ENCODE data around the gene INSRR. TPM values are rescaled to one million over a fixed set of nuclear protein-coding genes. Genes with fewer than 3 reads are reported as not detected.

INSRR gene
- total RNA-seq, 4 donors from 2014 or later, result not detected

DNA sequence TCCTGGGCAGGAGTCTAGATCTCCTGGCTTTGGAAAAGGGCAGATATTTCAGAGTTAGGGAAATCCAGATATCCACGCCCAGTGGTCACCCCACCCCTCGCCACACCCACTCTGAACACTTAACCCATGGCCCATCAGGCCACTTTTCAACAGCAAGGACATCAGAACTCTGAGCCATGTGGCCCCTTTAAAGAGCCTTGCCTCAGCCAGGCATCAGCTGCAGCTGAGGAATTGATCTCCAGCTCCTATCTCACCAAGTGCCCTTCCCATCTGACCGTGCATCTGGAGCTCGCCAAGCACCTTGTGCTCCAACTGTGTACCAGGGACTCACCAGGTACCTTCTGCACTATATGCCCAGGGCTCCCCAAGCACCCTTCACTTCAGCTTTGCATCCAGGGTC is 22.0 kb downstream of the INSRR start:
- TF ChIP-seq, protein P1, sequence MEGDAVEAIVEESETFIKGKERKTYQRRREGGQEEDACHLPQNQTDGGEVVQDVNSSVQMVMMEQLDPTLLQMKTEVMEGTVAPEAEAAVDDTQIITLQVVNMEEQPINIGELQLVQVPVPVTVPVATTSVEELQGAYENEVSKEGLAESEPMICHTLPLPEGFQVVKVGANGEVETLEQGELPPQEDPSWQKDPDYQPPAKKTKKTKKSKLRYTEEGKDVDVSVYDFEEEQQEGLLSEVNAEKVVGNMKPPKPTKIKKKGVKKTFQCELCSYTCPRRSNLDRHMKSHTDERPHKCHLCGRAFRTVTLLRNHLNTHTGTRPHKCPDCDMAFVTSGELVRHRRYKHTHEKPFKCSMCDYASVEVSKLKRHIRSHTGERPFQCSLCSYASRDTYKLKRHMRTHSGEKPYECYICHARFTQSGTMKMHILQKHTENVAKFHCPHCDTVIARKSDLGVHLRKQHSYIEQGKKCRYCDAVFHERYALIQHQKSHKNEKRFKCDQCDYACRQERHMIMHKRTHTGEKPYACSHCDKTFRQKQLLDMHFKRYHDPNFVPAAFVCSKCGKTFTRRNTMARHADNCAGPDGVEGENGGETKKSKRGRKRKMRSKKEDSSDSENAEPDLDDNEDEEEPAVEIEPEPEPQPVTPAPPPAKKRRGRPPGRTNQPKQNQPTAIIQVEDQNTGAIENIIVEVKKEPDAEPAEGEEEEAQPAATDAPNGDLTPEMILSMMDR (IDR thresholded peaks at IDR 0.05; ENCODE audit: low read depth), result no peak

DNA sequence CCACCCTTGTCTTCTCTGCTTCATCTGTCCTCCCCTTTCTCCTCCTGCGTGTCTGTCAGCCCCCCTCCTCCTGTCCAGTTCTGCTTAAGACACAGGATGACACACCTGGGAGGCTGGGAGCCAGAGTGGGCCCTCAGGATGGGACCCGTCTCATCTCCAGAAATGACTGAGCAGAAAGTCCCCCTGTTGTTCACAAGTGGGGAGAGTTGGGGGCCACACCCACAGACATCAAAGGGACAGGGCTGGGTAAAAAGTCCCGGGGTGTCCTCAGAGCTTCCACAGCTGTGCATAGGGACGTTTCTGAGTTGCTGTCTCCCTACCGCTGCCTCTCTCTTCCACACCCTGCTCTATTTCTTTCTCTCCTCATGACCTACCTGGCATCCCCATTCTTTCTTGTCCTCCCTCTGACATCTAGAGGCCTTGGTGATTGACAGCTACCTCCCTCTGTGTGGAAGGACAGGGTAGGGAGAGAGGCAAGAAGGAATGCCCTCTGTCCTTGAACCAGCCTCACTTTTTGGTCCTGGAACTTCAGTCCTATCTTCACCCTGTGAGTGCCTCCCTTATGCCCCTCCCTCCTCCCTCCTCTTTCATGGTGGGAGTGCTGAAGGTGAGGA is 22.8 kb downstream of the INSRR start:
- TF ChIP-seq, protein P1 (IDR thresholded peaks at IDR 0.05; ENCODE audit: low read depth), result no peak

DNA sequence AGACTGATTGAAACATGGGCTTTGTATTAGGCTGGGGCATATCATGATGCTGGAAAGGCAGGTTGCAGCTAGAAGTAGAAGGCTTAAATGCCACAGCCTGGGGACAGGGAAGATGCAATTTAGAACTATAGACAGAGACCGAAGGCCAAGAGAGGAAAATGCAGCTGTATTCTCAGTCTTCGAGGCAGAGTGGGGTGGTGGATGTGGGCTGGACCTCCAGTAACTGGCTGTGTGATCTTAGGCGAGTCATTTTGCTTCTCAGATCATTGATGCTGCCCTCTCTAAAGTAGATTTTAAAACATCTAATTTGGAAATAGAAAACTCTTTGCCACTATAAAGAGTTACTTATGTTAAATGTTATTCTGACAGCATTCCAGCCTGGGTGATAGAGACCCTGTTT is 24.6 kb downstream of the INSRR start:
- TF ChIP-seq, protein P1 (IDR thresholded peaks at IDR 0.05; ENCODE audit: low read depth), result no peak

DNA sequence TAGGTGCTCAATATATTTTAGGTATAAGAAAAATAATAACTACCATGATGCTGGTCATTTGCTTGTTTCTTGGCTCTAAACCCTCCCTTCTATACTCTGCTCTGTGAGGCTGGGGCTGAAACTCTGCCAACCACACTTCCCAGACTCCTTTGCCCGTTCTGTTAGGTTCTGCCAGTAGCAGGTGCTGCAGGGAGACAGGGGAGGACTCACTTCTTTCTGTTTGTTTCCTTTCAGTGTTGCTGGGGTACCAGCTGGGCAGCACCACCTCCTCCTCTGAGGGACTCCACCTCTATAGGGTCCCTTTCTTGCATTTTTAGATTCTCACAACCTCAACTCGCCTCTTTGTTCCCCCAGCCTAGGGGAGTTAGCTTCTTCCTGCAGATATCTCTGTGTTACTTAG is 25.3 kb downstream of the INSRR start:
- TF ChIP-seq, protein P1 (IDR thresholded peaks at IDR 0.05; ENCODE audit: low read depth), result no peak

DNA sequence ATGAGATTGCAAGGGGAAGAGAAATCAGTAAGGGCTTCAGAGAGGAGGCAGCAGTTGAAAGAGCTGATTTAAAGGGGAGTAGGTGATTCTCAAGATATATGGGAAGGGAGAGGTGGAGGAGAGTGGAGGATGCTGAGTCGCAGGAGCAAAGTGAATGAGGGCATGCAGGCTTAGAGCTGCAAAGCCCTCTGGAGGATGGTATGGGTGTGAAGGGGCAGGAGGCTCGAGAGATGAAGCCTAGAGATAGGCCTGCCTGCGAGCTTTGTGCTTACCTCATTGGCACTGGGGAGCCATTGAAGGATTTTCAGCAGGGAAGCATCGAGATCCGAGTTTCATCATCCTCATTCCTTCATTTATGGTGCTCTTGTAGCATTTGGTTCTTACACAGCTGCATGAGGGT is 26.5 kb downstream of the INSRR start:
- TF ChIP-seq, protein P1 (IDR thresholded peaks at IDR 0.05; ENCODE audit: low read depth), result no peak

DNA sequence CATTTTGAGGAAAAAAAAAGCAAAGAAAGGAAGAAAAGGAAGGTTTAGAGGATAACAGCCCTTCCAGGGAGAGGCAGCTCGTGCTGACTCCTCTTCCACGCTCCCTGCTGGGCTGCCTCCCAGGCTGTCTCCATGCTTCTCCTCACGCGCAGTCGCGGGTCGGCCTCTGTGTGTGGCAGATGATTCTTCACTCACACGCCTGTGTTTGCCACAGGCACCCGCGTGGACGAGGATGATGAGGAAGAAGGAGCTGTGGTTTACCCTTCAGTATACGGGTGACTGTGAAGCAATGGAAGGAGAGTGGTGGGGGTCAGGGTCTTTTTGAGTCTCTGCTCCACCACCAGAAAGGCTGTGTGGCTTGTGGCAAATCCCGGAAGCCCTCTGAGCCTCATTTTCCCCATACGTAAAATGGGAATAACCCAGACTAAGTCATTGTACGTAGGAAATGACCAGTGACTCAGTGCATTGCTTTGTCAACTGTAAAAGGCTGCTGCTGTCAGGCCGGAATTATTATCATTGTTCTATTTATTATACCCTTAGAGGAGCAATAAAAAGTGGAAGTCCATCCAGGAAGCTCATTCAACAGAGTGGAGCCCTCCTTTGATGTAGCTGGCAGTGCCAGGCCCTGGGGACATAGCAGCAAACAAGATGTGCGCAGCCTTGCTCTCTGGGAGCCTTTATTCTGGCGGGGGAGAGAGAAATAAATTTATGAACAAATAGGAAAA is 30.4 kb downstream of the INSRR start:
- TF ChIP-seq, protein P1 (IDR thresholded peaks at IDR 0.05; ENCODE audit: low read depth), result no peak

DNA sequence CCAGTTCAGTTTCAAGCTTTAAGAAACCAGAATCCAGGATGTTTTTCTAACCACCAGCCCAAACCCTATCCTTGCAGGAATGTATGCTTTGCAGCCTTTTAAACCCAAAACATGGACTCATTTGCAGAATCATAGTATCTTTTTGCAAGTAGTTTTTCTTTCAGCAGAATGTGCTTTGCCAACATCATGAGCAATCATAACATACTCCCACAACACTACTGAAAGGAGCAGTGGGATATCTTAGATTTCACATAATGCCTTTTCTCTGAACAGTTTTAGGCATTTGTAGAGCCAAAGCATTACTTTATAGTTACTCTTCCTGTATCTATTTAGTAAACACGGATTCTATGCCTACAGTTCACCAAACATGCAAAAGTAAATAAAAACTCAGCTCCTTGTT is 32.3 kb downstream of the INSRR start:
- TF ChIP-seq, protein P1 (IDR thresholded peaks at IDR 0.05; ENCODE audit: low read depth), result no peak

Data from subcutaneous adipose tissue (tissue), 4 donors.